Pulmonary artery endothelial cell (primary cell): ENCODE results near the gene TPCN2. TPM values are rescaled to one million over a fixed set of nuclear protein-coding genes. Genes with fewer than 3 reads are reported as not detected.

Source experiments
- total RNA-seq: library from RNA; depleted of rRNA; stranded (reverse); fragments of >200 nt; gene quantifications from 2 replicates; pipeline ENCODE4 v1.2.3, GENCODE V29; 2014

Gene TPCN2
- total RNA-seq, 1 donor from 2014 or later, result 11.3 TPM

Other genes starting within 250 kb of the TPCN2 start
- 70.6 and 89.4 TPM in 2 replicates for gene CPT1A, start 207.0 kb upstream of the TPCN2 start, total RNA-seq
- gene MRPL21, start 145.1 kb upstream of the TPCN2 start, total RNA-seq, result 58.6 and 88.8 TPM in 2 replicates
- gene IGHMBP2, start 145.0 kb upstream of the TPCN2 start, total RNA-seq, result 9.1 and 13.4 TPM in 2 replicates
- not detected in 2 replicates for gene MRGPRD, start 67.9 kb upstream of the TPCN2 start, total RNA-seq
- not detected in 2 replicates for gene MRGPRF, start 35.7 kb upstream of the TPCN2 start, total RNA-seq
- 0.07 and 0.13 TPM in 2 replicates for gene SMIM38, start 107.0 kb downstream of the TPCN2 start, total RNA-seq
- 1.1 and 2.2 TPM in 2 replicates for gene MYEOV, start 245.2 kb downstream of the TPCN2 start, total RNA-seq